ENCODE measurements around the gene RMDN3. TPM values are rescaled to one million over a fixed set of nuclear protein-coding genes. Genes with fewer than 3 reads are reported as not detected.

RMDN3 gene
- total RNA-seq, 1 donor = 13.9 TPM

GRCh38 chr15:40743921-40744814 is 10.9 kb downstream of the RMDN3 start:
- Histone ChIP-seq H3K9me3 (ENCODE audit: low read depth, low read length) (no peaks in the 10 kb centered on the region), H3K27me3 (ENCODE audit: insufficient read depth, low read length) (no peaks in the 10 kb centered on the region), H3K4me1 (ENCODE audit: insufficient read depth, low read length) (peaks cover 41% of the 10 kb centered on the region), H3K4me3 (ENCODE audit: low read length) (no peak overlapping the region)

- Histone ChIP-seq H3K9me3 (ENCODE audit: low read depth, low read length) (no peaks in the 10 kb centered on the region), H3K4me3 (ENCODE audit: low read length) (no peak overlapping the region), H3K4me1 (ENCODE audit: insufficient read depth, low read length) (peaks cover 41% of the 10 kb centered on the region), H3K27me3 (ENCODE audit: insufficient read depth, low read length) (no peaks in the 10 kb centered on the region)
These were observed 11.6 kb downstream of the RMDN3 start for GRCh38 chr15:40743485-40743901.

GRCh38 chr15:40739854-40740253 is 15.2 kb downstream of the RMDN3 start:
- Histone ChIP-seq H3K27me3 (ENCODE audit: insufficient read depth, low read length) (no peaks in the 10 kb centered on the region), H3K4me3 (ENCODE audit: low read length) (no peak overlapping the region), H3K9me3 (ENCODE audit: low read depth, low read length) (no peaks in the 10 kb centered on the region), H3K4me1 (ENCODE audit: insufficient read depth, low read length) (peaks cover 20% of the 10 kb centered on the region)

- Histone ChIP-seq H3K9me3 (ENCODE audit: low read depth, low read length) (no peaks in the 10 kb centered on the region), H3K27me3 (ENCODE audit: insufficient read depth, low read length) (no peaks in the 10 kb centered on the region), H3K4me1 (ENCODE audit: insufficient read depth, low read length) (peaks cover 12% of the 10 kb centered on the region), H3K4me3 (ENCODE audit: low read length) (no peak overlapping the region)
These were observed 16.0 kb downstream of the RMDN3 start for GRCh38 chr15:40739047-40739446.

- no peaks in the 10 kb centered on the region for H3K27me3 ChIP-seq (ENCODE audit: insufficient read depth, low read length)
- H3K4me1 ChIP-seq (ENCODE audit: insufficient read depth, low read length) = no peaks in the 10 kb centered on the region
These were observed 18.0 kb downstream of the RMDN3 start for GRCh38 chr15:40737048-40737447.

GRCh38 chr15:40736575-40736974 is 18.5 kb downstream of the RMDN3 start:
- Histone ChIP-seq H3K4me3 (ENCODE audit: low read length) (no peak overlapping the region), H3K27me3 (ENCODE audit: insufficient read depth, low read length) (no peaks in the 10 kb centered on the region), H3K9me3 (ENCODE audit: low read depth, low read length) (no peaks in the 10 kb centered on the region), H3K4me1 (ENCODE audit: insufficient read depth, low read length) (no peaks in the 10 kb centered on the region)

More at GRCh38 chr15:40737048-40737447, 18.0 kb downstream of the RMDN3 start:
- Histone ChIP-seq H3K9me3 (ENCODE audit: low read depth, low read length) (no peaks in the 10 kb centered on the region), H3K4me3 (ENCODE audit: low read length) (no peak overlapping the region)

GRCh38 chr15:40731034-40731433 is 24.0 kb downstream of the RMDN3 start:
- Histone ChIP-seq H3K4me1 (ENCODE audit: insufficient read depth, low read length) (no peaks in the 10 kb centered on the region), H3K9me3 (ENCODE audit: low read depth, low read length) (no peaks in the 10 kb centered on the region), H3K4me3 (ENCODE audit: low read length) (no peak overlapping the region), H3K27me3 (ENCODE audit: insufficient read depth, low read length) (no peaks in the 10 kb centered on the region)

- Histone ChIP-seq H3K4me3 (ENCODE audit: low read length) (no peak overlapping the region), H3K4me1 (ENCODE audit: insufficient read depth, low read length) (no peaks in the 10 kb centered on the region), H3K9me3 (ENCODE audit: low read depth, low read length) (no peaks in the 10 kb centered on the region), H3K27me3 (ENCODE audit: insufficient read depth, low read length) (no peaks in the 10 kb centered on the region)
These were observed 31.1 kb downstream of the RMDN3 start for GRCh38 chr15:40723919-40724318.

GRCh38 chr15:40722934-40723333 is 32.1 kb downstream of the RMDN3 start:
- H3K4me3 ChIP-seq (ENCODE audit: low read length) = no peak overlapping the region
- no peaks in the 10 kb centered on the region for H3K27me3 ChIP-seq (ENCODE audit: insufficient read depth, low read length)
- H3K4me1 ChIP-seq (ENCODE audit: insufficient read depth, low read length) = no peaks in the 10 kb centered on the region
- no peaks in the 10 kb centered on the region for H3K9me3 ChIP-seq (ENCODE audit: low read depth, low read length)

- H3K4me1 ChIP-seq (ENCODE audit: insufficient read depth, low read length) = no peaks in the 10 kb centered on the region
- H3K27me3 ChIP-seq (ENCODE audit: insufficient read depth, low read length) = no peaks in the 10 kb centered on the region
- H3K9me3 ChIP-seq (ENCODE audit: low read depth, low read length) = no peaks in the 10 kb centered on the region
- H3K4me3 ChIP-seq (ENCODE audit: low read length) = no peak overlapping the region
These were observed 32.7 kb downstream of the RMDN3 start for GRCh38 chr15:40722354-40722753.

- H3K9me3 ChIP-seq (ENCODE audit: low read depth, low read length) = no peaks in the 10 kb centered on the region
- H3K4me3 ChIP-seq (ENCODE audit: low read length) = no peak overlapping the region
- H3K27me3 ChIP-seq (ENCODE audit: insufficient read depth, low read length) = no peaks in the 10 kb centered on the region
- no peaks in the 10 kb centered on the region for H3K4me1 ChIP-seq (ENCODE audit: insufficient read depth, low read length)
These were observed 33.4 kb downstream of the RMDN3 start for GRCh38 chr15:40721701-40722100.

GRCh38 chr15:40716165-40716564 is 38.9 kb downstream of the RMDN3 start:
- no peak overlapping the region for H3K4me3 ChIP-seq (ENCODE audit: low read length)
- no peaks in the 10 kb centered on the region for H3K4me1 ChIP-seq (ENCODE audit: insufficient read depth, low read length)
- no peaks in the 10 kb centered on the region for H3K27me3 ChIP-seq (ENCODE audit: insufficient read depth, low read length)
- H3K9me3 ChIP-seq (ENCODE audit: low read depth, low read length) = no peaks in the 10 kb centered on the region

- Histone ChIP-seq H3K27me3 (ENCODE audit: insufficient read depth, low read length) (no peaks in the 10 kb centered on the region), H3K9me3 (ENCODE audit: low read depth, low read length) (no peaks in the 10 kb centered on the region), H3K4me1 (ENCODE audit: insufficient read depth, low read length) (no peaks in the 10 kb centered on the region), H3K4me3 (ENCODE audit: low read length) (no peak overlapping the region)
These were observed 40.9 kb downstream of the RMDN3 start for GRCh38 chr15:40714144-40714543.

- Histone ChIP-seq H3K4me3 (ENCODE audit: low read length) (no peak overlapping the region), H3K4me1 (ENCODE audit: insufficient read depth, low read length) (no peaks in the 10 kb centered on the region), H3K9me3 (ENCODE audit: low read depth, low read length) (no peaks in the 10 kb centered on the region), H3K27me3 (ENCODE audit: insufficient read depth, low read length) (no peaks in the 10 kb centered on the region)
These were observed 48.9 kb downstream of the RMDN3 start for GRCh38 chr15:40706121-40706520.

- H3K27me3 ChIP-seq (ENCODE audit: insufficient read depth, low read length) = no peaks in the 10 kb centered on the region
- no peaks in the 10 kb centered on the region for H3K9me3 ChIP-seq (ENCODE audit: low read depth, low read length)
- H3K4me3 ChIP-seq (ENCODE audit: low read length) = no peak overlapping the region
- no peaks in the 10 kb centered on the region for H3K4me1 ChIP-seq (ENCODE audit: insufficient read depth, low read length)
These were observed 53.0 kb downstream of the RMDN3 start for GRCh38 chr15:40702077-40702476.

GRCh38 chr15:40697916-40698315 is 57.1 kb downstream of the RMDN3 start:
- H3K4me1 ChIP-seq (ENCODE audit: insufficient read depth, low read length) = peaks cover 24% of the 10 kb centered on the region
- H3K9me3 ChIP-seq (ENCODE audit: low read depth, low read length) = no peaks in the 10 kb centered on the region
- H3K27me3 ChIP-seq (ENCODE audit: insufficient read depth, low read length) = no peaks in the 10 kb centered on the region
- no peak overlapping the region for H3K4me3 ChIP-seq (ENCODE audit: low read length)
